NCI-H2171 treated with DMSO at 0.1 percent for 48 hours (cell line): ENCODE data around the gene VPS13D.
"Not testable (repeated sequence)": the region's sequence is repeated elsewhere in the genome, so short reads cannot be mapped to it uniquely, and the experiment has no call there.

Source experiments
- DNase-seq: peaks from one replicate; lab custom pipeline; 2025; lab: John Stamatoyannopoulos, UW

Gene VPS13D

GRCh38 chr1:12518931-12519692 is 289.3 kb downstream of the VPS13D start:
- no peak for DNase-seq

GRCh38 chr1:12519693-12520364 is 290.0 kb downstream of the VPS13D start:
- DNase-seq: no peak

- no peak for DNase-seq
Measured at GRCh38 chr1:12521096-12521495, 291.3 kb downstream of the VPS13D start.

GRCh38 chr1:12522780-12523179 is 292.9 kb downstream of the VPS13D start:
- not testable (repeated sequence) for DNase-seq

- DNase-seq: no peak
Measured at GRCh38 chr1:12524266-12524665, 294.4 kb downstream of the VPS13D start.

GRCh38 chr1:12525311-12526181 is 295.7 kb downstream of the VPS13D start:
- DNase-seq: no peak

- no peak for DNase-seq
Measured at GRCh38 chr1:12527564-12527963, 297.7 kb downstream of the VPS13D start.

GRCh38 chr1:12528021-12528852 is 298.4 kb downstream of the VPS13D start:
- no peak for DNase-seq

- DNase-seq: no peak
Measured at GRCh38 chr1:12529640-12530174, 299.9 kb downstream of the VPS13D start.

- no peak for DNase-seq
Measured at GRCh38 chr1:12530462-12531178, 300.8 kb downstream of the VPS13D start.

- no peak for DNase-seq
Measured at GRCh38 chr1:12531179-12531499, 301.3 kb downstream of the VPS13D start.

- DNase-seq: no peak
Measured at GRCh38 chr1:12532405-12533315, 302.8 kb downstream of the VPS13D start.

GRCh38 chr1:12536023-12536639 is 306.3 kb downstream of the VPS13D start:
- no peak for DNase-seq

- no peak for DNase-seq
Measured at GRCh38 chr1:12537294-12537693, 307.5 kb downstream of the VPS13D start.

- DNase-seq: no peak
Measured at GRCh38 chr1:12537906-12538461, 308.2 kb downstream of the VPS13D start.

GRCh38 chr1:12538536-12538935 is 308.7 kb downstream of the VPS13D start:
- not testable (repeated sequence) for DNase-seq

- no peak for DNase-seq
Measured at GRCh38 chr1:12539320-12539704, 309.5 kb downstream of the VPS13D start.

GRCh38 chr1:12539705-12540579 is 310.1 kb downstream of the VPS13D start:
- DNase-seq: no peak
